HepG2 (cell line): ENCODE measurements around the gene CNEP1R1. TPM values are rescaled to one million over a fixed set of nuclear protein-coding genes. Genes with fewer than 3 reads are reported as not detected.

Experiments
- CCAR2 ChIP-seq: fragments of 200-400 bp; formaldehyde crosslinking; optimal IDR thresholded peaks from 2 replicates; pipeline ENCODE3; 2018; ENCODE audit warnings: low read depth, mild to moderate bottlenecking, low read length, moderate library complexity
- GFI1 ChIP-seq: sonication (generic); formaldehyde crosslinking; IDR thresholded peaks from 2 replicates; pipeline ENCODE4 v1.5.0; 2020; ENCODE audit warnings: missing genetic modification reagents, mild to moderate bottlenecking, borderline replicate concordance
- KLF16 ChIP-seq, 2 experiments: sonication (generic) in 1 of 2; formaldehyde crosslinking in 1 of 2; IDR thresholded peaks; 2 replicates each; pipeline versions ENCODE4 v1.6.1 to v1.8.0; 2016 to 2023; ENCODE audit warnings: missing genetic modification reagents in 2 of 2, missing compliant biosample characterization in 1 of 2
- MBNL3 ChIP-seq: fragments of 250-450 bp; sonication (Bioruptor Pico); conservative IDR thresholded peaks from 2 replicates; pipeline ENCODE4 v1.8.0; 2022; ENCODE audit warnings: mild to moderate bottlenecking, inconsistent platforms
- ZBTB1 ChIP-seq: sonication (generic); formaldehyde crosslinking; IDR thresholded peaks from 2 replicates; pipeline ENCODE4 v1.4.0; 2020; ENCODE audit warnings: missing genetic modification reagents, borderline replicate concordance
- ZFP90 ChIP-seq: sonication (generic); formaldehyde crosslinking; IDR thresholded peaks from 2 replicates; pipeline ENCODE4 v1.8.0; 2022; ENCODE audit warnings: missing genetic modification reagents, mild to moderate bottlenecking, inconsistent platforms, borderline replicate concordance
- ZNF577 ChIP-seq: sonication (generic); formaldehyde crosslinking; IDR thresholded peaks from 2 replicates; pipeline ENCODE4 v1.4.0; 2020; ENCODE audit warnings: mild to moderate bottlenecking, low read depth, missing genetic modification reagents, borderline replicate concordance
- ZNF75D ChIP-seq: sonication (generic); formaldehyde crosslinking; IDR thresholded peaks from 2 replicates; pipeline ENCODE4 v1.8.1; 2023; ENCODE audit warnings: missing genetic modification reagents, mild to moderate bottlenecking, borderline replicate concordance
- ZSCAN20 ChIP-seq: sonication (generic); formaldehyde crosslinking; IDR thresholded peaks from 2 replicates; pipeline ENCODE4 v1.4.0; 2020; ENCODE audit warnings: missing genetic modification reagents, mild to moderate bottlenecking, borderline replicate concordance
- polyA plus RNA-seq, 8 experiments: library from polyadenylated mRNA; depleted of rRNA in 3 of 8; stranded (reverse) in 7 of 8; unstranded in 1 of 8; fragments of >200 nt; fragmentation: Illumina TruSeq in 4 of 8; extraction: Trizol in 4 of 8; gene quantifications; 2 replicates each; pipeline versions ENCODE4 v1.2.1 to v1.2.3, GENCODE V29; 2011 to 2016; ENCODE audit warnings: low read depth in 4 of 8, missing spikeins in 1 of 8, mixed read lengths in 1 of 8; ENCODE audit not compliant: insufficient read depth in 1 of 8
- total RNA-seq, 5 experiments: library from RNA; depleted of rRNA; stranded (reverse); fragments of >200 nt; fragmentation: Illumina TruSeq; extraction: Trizol; gene quantifications; 2 replicates each; pipeline ENCODE4 v1.2.3, GENCODE V29; 2016; ENCODE audit warnings: low read depth in 1 of 5
- TF ChIP-seq, protein P1 (sequence below): IDR thresholded peaks from 2 replicates; pipeline ENCODE4 v1.6.1; 2016; ENCODE audit warnings: missing compliant biosample characterization, missing genetic modification reagents, borderline replicate concordance
- TF ChIP-seq, protein P2 (sequence below): sonication (generic); formaldehyde crosslinking; IDR thresholded peaks from 2 replicates; pipeline ENCODE4 v1.8.0; 2022; ENCODE audit warnings: low read depth, missing genetic modification reagents
- TF ChIP-seq, protein P3 (sequence below): IDR thresholded peaks from 2 replicates; pipeline ENCODE4 v1.4.0; 2020; ENCODE audit warnings: mild to moderate bottlenecking, missing genetic modification reagents
- TF ChIP-seq, protein P4 (sequence below): IDR thresholded peaks from 2 replicates; pipeline ENCODE4 v1.6.1; 2012; ENCODE audit warnings: low read depth, low read length, improper control_type of control experiment
- TF ChIP-seq, protein P5 (sequence below): sonication (generic); formaldehyde crosslinking; IDR thresholded peaks from 2 replicates; pipeline ENCODE4 v1.4.0; 2020; ENCODE audit warnings: missing genetic modification reagents
- TF ChIP-seq, protein P6 (sequence below): sonication (generic); formaldehyde crosslinking; IDR thresholded peaks from 2 replicates; pipeline ENCODE4 v1.9.0; 2021; ENCODE audit warnings: missing genetic modification reagents, borderline replicate concordance

CNEP1R1 gene
- total and polyA plus RNA-seq, 2 of the 13 experiments (the other 11 are each of a cell fraction or from before 2014, with no cell fraction given) = 23.6 to 26.8 TPM

DNA sequence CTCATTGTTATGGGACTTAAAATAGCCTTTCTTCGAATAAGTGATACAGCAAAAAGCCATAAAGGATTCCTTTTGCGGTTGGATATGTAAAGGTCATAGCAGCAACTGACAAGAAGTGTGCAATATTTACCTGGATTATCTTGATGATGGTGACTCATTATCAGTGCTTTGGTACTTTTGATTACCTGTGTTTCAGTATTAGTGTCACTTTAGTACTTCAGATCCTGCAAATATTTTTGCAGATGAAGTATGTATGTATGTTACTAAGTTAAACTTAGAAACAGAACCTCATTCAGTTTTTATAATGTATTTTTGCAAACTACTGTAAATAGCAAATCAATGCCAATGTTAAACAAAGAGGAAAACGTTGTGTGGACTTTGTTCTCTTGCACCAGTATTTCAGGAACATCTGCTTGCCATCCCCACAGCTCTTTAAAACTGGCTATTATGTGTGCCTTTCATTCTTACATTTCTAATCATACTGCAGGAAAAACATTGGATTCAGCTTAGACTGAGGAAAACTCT lies 10.5 kb downstream of the CNEP1R1 start (continued):
- TF ChIP-seq, protein P1, sequence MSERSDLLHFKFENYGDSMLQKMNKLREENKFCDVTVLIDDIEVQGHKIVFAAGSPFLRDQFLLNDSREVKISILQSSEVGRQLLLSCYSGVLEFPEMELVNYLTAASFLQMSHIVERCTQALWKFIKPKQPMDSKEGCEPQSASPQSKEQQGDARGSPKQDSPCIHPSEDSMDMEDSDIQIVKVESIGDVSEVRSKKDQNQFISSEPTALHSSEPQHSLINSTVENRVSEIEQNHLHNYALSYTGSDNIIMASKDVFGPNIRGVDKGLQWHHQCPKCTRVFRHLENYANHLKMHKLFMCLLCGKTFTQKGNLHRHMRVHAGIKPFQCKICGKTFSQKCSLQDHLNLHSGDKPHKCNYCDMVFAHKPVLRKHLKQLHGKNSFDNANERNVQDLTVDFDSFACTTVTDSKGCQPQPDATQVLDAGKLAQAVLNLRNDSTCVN (CRISPR knock-in tag) = no peak
- TF ChIP-seq, protein P2, sequence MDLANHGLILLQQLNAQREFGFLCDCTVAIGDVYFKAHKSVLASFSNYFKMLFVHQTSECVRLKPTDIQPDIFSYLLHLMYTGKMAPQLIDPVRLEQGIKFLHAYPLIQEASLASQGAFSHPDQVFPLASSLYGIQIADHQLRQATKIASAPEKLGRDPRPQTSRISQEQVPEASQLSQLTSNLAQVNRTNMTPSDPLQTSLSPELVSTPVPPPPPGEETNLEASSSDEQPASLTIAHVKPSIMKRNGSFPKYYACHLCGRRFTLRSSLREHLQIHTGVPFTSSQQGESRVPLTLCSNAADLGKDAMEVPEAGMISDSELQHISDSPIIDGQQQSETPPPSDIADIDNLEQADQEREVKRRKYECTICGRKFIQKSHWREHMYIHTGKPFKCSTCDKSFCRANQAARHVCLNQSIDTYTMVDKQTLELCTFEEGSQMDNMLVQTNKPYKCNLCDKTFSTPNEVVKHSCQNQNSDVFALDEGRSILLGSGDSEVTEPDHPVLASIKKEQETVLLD (CRISPR knock-in tag) = no peak
- no peak for TF ChIP-seq ZNF577 (CRISPR knock-in tag)
- TF ChIP-seq ZNF75D (CRISPR knock-in tag) = no peak
- TF ChIP-seq ZSCAN20 = no peak
- TF ChIP-seq, protein P3, sequence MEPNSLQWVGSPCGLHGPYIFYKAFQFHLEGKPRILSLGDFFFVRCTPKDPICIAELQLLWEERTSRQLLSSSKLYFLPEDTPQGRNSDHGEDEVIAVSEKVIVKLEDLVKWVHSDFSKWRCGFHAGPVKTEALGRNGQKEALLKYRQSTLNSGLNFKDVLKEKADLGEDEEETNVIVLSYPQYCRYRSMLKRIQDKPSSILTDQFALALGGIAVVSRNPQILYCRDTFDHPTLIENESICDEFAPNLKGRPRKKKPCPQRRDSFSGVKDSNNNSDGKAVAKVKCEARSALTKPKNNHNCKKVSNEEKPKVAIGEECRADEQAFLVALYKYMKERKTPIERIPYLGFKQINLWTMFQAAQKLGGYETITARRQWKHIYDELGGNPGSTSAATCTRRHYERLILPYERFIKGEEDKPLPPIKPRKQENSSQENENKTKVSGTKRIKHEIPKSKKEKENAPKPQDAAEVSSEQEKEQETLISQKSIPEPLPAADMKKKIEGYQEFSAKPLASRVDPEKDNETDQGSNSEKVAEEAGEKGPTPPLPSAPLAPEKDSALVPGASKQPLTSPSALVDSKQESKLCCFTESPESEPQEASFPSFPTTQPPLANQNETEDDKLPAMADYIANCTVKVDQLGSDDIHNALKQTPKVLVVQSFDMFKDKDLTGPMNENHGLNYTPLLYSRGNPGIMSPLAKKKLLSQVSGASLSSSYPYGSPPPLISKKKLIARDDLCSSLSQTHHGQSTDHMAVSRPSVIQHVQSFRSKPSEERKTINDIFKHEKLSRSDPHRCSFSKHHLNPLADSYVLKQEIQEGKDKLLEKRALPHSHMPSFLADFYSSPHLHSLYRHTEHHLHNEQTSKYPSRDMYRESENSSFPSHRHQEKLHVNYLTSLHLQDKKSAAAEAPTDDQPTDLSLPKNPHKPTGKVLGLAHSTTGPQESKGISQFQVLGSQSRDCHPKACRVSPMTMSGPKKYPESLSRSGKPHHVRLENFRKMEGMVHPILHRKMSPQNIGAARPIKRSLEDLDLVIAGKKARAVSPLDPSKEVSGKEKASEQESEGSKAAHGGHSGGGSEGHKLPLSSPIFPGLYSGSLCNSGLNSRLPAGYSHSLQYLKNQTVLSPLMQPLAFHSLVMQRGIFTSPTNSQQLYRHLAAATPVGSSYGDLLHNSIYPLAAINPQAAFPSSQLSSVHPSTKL (CRISPR knock-in tag) = peak; percentile 97
- TF ChIP-seq, protein P4, sequence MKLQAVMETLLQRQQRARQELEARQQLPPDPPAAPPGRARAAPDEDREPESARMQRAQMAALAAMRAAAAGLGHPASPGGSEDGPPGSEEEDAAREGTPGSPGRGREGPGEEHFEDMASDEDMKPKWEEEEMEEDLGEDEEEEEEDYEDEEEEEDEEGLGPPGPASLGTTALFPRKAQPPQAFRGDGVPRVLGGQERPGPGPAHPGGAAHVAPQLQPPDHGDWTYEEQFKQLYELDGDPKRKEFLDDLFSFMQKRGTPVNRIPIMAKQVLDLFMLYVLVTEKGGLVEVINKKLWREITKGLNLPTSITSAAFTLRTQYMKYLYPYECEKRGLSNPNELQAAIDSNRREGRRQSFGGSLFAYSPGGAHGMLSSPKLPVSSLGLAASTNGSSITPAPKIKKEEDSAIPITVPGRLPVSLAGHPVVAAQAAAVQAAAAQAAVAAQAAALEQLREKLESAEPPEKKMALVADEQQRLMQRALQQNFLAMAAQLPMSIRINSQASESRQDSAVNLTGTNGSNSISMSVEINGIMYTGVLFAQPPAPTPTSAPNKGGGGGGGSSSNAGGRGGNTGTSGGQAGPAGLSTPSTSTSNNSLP = peak; percentile 97
- peak in 1 of 2 experiments; percentile 52; a peak in 1 of 4 replicates for TF ChIP-seq KLF16 (CRISPR knock-in tag; IDR thresholded peaks at IDR 0.05)
- no peak for TF ChIP-seq ZBTB1
- no peak for TF ChIP-seq MBNL3 (CRISPR knock-in tag)
- TF ChIP-seq, protein P5, sequence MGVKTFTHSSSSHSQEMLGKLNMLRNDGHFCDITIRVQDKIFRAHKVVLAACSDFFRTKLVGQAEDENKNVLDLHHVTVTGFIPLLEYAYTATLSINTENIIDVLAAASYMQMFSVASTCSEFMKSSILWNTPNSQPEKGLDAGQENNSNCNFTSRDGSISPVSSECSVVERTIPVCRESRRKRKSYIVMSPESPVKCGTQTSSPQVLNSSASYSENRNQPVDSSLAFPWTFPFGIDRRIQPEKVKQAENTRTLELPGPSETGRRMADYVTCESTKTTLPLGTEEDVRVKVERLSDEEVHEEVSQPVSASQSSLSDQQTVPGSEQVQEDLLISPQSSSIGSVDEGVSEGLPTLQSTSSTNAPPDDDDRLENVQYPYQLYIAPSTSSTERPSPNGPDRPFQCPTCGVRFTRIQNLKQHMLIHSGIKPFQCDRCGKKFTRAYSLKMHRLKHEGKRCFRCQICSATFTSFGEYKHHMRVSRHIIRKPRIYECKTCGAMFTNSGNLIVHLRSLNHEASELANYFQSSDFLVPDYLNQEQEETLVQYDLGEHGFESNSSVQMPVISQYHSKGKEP (CRISPR knock-in tag) = no peak
- TF ChIP-seq, protein P6, sequence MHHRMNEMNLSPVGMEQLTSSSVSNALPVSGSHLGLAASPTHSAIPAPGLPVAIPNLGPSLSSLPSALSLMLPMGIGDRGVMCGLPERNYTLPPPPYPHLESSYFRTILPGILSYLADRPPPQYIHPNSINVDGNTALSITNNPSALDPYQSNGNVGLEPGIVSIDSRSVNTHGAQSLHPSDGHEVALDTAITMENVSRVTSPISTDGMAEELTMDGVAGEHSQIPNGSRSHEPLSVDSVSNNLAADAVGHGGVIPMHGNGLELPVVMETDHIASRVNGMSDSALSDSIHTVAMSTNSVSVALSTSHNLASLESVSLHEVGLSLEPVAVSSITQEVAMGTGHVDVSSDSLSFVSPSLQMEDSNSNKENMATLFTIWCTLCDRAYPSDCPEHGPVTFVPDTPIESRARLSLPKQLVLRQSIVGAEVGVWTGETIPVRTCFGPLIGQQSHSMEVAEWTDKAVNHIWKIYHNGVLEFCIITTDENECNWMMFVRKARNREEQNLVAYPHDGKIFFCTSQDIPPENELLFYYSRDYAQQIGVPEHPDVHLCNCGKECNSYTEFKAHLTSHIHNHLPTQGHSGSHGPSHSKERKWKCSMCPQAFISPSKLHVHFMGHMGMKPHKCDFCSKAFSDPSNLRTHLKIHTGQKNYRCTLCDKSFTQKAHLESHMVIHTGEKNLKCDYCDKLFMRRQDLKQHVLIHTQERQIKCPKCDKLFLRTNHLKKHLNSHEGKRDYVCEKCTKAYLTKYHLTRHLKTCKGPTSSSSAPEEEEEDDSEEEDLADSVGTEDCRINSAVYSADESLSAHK = no peak
- peak; percentile 85 for TF ChIP-seq GFI1 (CRISPR knock-in tag)
- TF ChIP-seq CCAR2 = no peak
- TF ChIP-seq ZFP90 (CRISPR knock-in tag) = no peak
